ENCODE data around the gene ZNF232. TPM values are rescaled to one million over a fixed set of nuclear protein-coding genes. Genes with fewer than 3 reads are reported as not detected.
"Not testable (repeated sequence)": the region's sequence is repeated elsewhere in the genome, so short reads cannot be mapped to it uniquely, and the experiment has no call there.

Gene ZNF232
- total RNA-seq, 4 donors from 2014 or later: 8.4 to 12.5 (median 10.8) TPM

DNA sequence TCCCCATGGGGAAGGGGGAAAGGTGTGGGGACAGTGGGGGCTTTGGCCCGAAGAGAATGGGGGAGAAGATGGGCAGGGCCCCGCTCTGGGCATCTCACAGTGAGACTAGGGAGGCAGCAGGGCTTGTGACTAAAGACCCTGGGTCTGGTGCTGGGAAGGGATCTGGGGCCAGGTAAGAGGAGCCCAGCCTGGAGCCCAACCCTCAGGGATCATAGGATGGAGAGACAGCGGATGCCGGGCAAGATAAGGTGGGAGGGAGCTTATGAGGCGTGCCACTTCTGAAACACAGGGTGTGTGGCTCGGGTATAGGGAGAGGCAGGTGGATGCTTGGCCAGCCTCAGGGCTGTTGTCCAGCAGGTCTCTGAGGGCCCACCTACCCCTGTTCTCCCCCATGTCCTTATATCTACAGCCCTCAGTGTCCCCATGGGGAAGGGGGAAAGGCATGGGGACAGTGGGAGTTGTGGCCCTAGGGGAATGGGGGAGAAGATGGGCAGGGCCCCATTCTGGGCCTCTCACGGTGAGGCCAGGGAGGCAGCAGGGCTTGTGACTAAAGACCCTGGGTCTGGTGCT is 19.6 kb upstream of the ZNF232 start:
- no peaks in the 10 kb centered on the region for H3K4me1 ChIP-seq
- H3K27ac ChIP-seq (replicated peaks in 1 of 4): no peak overlapping the region
- 76% methylated on average over 7 of the region's 7 CpGs for WGBS
- peaks cover 0 to 22% (median 0%) of the 10 kb centered on the region in 4 donors for H3K27me3 ChIP-seq
- H3K4me3 ChIP-seq: no peak overlapping the region
- TF ChIP-seq POLR2AphosphoS5 (IDR thresholded peaks at IDR 0.05) (no peak), POLR2A (IDR thresholded peaks at IDR 0.05; ENCODE audit: low read depth) (no peak), EP300 (IDR thresholded peaks at IDR 0.05) (no peak)
- intact Hi-C loops (cut with DNase I): no loop called here
- DNase-seq (ENCODE audit: extremely low spot score): peak; percentile 81
- no peaks in the 10 kb centered on the region for H3K36me3 ChIP-seq
- H3K9me3 ChIP-seq: no peaks in the 10 kb centered on the region

DNA sequence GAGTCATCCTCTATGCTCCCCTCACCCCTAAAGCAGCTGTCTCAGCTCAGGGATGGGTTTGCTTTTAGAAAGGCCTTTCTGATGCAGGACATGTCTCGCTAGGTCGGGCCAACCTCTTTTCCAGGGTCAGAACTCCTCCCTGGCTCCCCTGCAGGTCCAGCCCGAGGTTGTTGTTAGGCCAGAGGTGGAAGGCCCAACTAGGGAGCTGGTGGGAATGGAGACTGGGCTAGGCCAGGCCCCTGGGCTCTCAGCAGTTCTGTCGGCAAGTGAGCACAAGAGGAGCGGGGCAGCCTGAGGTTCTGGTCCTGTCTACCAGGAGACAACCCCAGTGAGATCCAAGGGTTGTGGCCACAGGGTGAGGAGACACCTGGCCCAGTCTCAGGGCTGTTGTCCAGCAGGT is 19.0 kb upstream of the ZNF232 start:
- 75% methylated on average over 5 of the region's 5 CpGs for WGBS

GRCh38 chr17:5130261-5130660 is 18.6 kb upstream of the ZNF232 start:
- intact Hi-C loops (cut with DNase I); H3K4me1 ChIP-seq; H3K36me3 ChIP-seq; H3K27ac ChIP-seq (replicated peaks in 1 of 4); H3K9me3 ChIP-seq; H3K4me3 ChIP-seq: not testable (repeated sequence)
- peak; percentile 72 for DNase-seq (ENCODE audit: extremely low spot score)
- H3K27me3 ChIP-seq: peaks cover 0 to 22% (median 0%) of the 10 kb centered on the region in 4 donors
- 81% methylated on average over 9 of the region's 10 CpGs for WGBS

More for the DNA sequence above, 19.0 kb upstream of the ZNF232 start:
- H3K27ac ChIP-seq (replicated peaks in 1 of 4); H3K36me3 ChIP-seq; DNase-seq (ENCODE audit: extremely low spot score); H3K4me3 ChIP-seq; H3K9me3 ChIP-seq; H3K4me1 ChIP-seq; intact Hi-C loops (cut with DNase I): not testable (repeated sequence)
- H3K27me3 ChIP-seq: peaks cover 0 to 22% (median 0%) of the 10 kb centered on the region in 4 donors

- H3K4me1 ChIP-seq; H3K9me3 ChIP-seq; H3K27ac ChIP-seq (replicated peaks in 1 of 4); H3K36me3 ChIP-seq; intact Hi-C loops (cut with DNase I); H3K4me3 ChIP-seq: not testable (repeated sequence)
- 91% methylated on average over 8 of the region's 8 CpGs for WGBS
- DNase-seq (ENCODE audit: extremely low spot score): peak; percentile 81
- peaks cover 0 to 24% (median 0%) of the 10 kb centered on the region in 4 donors for H3K27me3 ChIP-seq
Measured at GRCh38 chr17:5129770-5130169, 18.1 kb upstream of the ZNF232 start.

DNA sequence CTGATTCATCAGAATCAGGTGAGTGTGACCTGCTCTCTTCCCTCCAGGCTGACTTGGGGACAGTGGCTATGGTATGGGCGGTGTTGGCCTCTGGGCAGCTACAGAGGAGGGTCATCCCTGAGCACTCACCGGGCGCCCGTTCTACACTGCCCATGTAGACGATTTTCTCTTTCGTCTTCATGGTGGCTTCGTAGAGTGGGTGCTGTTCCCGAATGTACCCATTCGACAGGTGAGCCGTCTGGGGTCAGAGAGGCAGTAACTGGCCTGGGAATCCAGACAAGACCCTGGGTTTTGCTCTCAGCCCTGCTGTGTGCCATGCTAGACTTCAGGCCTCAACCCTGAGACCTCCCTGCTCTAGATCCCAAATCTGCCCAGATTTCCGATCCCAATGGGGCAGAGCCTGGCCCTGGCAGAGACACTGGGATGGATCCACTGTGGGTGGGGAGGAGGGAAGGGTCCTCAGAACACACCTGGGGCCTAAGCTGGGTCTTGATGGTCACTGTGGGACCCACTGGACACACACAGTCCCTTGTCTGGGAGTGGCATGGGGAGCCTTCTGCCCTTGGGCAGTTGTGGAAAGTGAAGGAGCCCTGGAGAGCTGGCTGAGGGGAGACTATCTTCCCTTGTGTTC is 17.3 kb upstream of the ZNF232 start:
- TF ChIP-seq CTCF (IDR thresholded peaks at IDR 0.05) (no peak), EP300 (IDR thresholded peaks at IDR 0.05) (no peak), POLR2AphosphoS5 (IDR thresholded peaks at IDR 0.05) (no peak), POLR2A (IDR thresholded peaks at IDR 0.05; ENCODE audit: low read depth) (no peak)
- 96% methylated on average over 10 of the region's 11 CpGs for WGBS
- Histone ChIP-seq H3K9me3 (no peaks in the 10 kb centered on the region), H3K27me3 (peaks cover 0 to 31% (median 0%) of the 10 kb centered on the region in 4 donors), H3K4me1 (no peaks in the 10 kb centered on the region), H3K27ac (replicated peaks in 1 of 4) (no peak overlapping the region), H3K36me3 (no peaks in the 10 kb centered on the region), H3K4me3 (no peak overlapping the region)
- DNase-seq (ENCODE audit: extremely low spot score): peak; percentile 74
- intact Hi-C loops (cut with DNase I): no loop called here

DNA sequence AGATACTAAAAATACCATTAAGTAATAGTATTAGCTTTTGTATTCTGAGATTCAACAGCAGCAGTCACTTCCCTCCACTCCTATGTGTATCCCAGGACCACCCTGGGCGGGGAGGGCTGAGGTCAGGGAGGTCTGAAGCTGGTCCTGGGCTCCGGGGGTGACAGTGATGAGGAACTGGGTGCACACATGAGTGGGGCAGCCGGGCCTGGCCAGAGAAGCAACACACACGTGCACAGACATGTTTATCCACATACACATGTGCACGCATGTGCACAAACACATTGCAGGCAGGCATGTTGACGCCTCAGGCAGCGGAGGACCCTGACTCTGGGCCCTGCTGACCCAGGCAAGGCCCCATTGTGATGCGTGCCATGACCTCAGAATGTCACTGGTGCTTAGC is 16.7 kb upstream of the ZNF232 start:
- H3K36me3 ChIP-seq; DNase-seq (ENCODE audit: extremely low spot score); intact Hi-C loops (cut with DNase I); H3K9me3 ChIP-seq; H3K4me1 ChIP-seq; H3K4me3 ChIP-seq; H3K27ac ChIP-seq (replicated peaks in 1 of 4): not testable (repeated sequence)
- WGBS: 72% methylated on average over 6 of the region's 8 CpGs
- H3K27me3 ChIP-seq: peaks cover 0 to 38% (median 0%) of the 10 kb centered on the region in 4 donors

DNA sequence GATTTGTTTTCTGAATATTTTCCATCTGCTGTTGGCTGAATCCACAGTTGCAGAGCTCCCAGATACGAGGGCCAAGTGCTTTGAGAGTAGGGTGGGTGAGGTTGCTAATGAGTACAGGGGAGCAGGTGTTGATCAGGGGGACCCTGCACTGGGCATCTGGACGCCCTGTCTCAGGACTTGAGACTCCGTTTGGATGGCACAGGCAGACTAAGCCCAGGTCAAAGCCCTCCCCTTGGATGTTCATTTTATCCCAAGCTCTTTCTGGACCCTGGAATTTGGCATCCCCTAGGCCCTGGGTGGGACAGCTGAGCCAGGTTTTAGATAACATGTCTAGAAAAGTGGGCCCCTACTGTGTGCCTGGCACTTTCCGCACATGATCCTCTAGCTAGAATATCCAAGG is 16.2 kb upstream of the ZNF232 start:
- DNase-seq (ENCODE audit: extremely low spot score): peak; percentile 50
- H3K36me3 ChIP-seq: no peaks in the 10 kb centered on the region
- TF ChIP-seq POLR2A (IDR thresholded peaks at IDR 0.05; ENCODE audit: low read depth) (no peak), EP300 (IDR thresholded peaks at IDR 0.05) (no peak), CTCF (IDR thresholded peaks at IDR 0.05) (no peak), POLR2AphosphoS5 (IDR thresholded peaks at IDR 0.05) (no peak)
- no peaks in the 10 kb centered on the region for H3K9me3 ChIP-seq
- peaks cover under 1 to 7% (median 7%) of the 10 kb centered on the region in 4 donors for H3K4me1 ChIP-seq
- H3K27me3 ChIP-seq: peaks cover 0 to 42% (median 0%) of the 10 kb centered on the region in 4 donors
- no peak overlapping the region for H3K27ac ChIP-seq (replicated peaks in 1 of 4)
- intact Hi-C loops (cut with DNase I): no loop called here
- WGBS: 71% methylated on average over 4 of the region's 4 CpGs
- no peak overlapping the region for H3K4me3 ChIP-seq

Measured in esophagus muscularis mucosa (tissue), 4 donors.